GM21529 (cell line): ENCODE results near the gene TBC1D9.

Experiments used
- ATAC-seq: cut with Tn5 transposase; IDR thresholded peaks from one replicate; pipeline ENCODE4 v1.9.1; 2021; ENCODE audit not compliant: unreplicated experiment

TBC1D9 gene

DNA sequence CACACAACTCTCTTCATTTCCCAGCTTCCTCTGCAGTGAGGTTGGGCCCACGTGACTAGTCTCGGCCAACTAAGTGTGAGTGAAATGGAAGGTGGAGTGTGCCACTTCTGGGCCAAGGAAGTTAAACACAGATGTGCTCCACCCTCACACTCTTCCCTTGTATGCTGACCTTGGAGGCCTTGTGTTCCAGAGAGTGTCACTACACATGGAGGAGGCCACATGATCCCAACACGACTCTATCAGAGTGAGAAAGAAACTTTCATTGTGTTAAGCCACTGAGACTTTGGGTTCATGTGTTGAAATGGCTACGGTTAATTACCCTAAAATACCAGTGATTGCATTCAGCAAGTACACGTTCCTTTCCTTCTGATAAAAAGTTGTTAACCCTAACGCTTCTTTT lies 55.1 kb downstream of the TBC1D9 start:
- ATAC-seq, result no peak

DNA sequence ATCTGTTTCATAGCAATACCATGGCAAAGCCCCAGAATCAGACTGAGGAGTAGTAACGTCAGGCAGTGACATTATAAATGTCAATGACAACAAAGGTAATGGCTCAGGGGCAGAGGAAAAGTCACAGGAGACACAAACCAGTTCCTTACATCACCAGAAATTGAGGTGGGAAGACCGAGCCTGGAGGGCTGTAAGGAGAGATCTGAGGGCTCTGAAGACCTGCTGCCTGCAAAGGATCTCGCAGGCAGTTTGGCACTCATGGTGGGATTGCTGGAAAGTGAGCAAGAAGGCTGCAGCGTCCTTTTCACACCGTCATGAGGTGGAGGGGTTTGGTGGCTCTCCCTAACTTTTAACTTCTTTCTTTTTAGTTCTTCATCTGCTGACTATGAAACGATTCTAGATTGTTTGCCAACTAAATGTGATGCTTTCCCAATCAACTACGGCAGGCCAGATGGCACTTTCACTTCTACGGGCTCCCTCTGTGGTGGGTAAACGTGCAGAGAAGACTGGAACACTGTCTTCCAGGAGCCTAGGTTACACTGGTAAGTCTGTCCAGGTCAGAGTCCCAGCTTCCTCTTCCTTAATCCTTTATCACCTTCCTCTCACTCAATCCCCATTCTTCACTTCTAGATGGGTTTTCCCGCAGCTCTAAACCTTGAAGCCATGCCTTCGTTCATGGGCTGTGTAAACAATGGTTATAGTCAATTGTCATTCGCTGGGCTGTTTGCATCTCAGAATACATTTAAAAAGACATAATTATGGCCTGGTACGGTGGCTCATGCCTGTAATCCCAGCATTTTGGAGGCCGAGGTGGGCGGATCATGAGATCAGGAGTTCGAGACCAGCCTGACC lies 58.2 kb downstream of the TBC1D9 start:
- no peak for ATAC-seq

DNA sequence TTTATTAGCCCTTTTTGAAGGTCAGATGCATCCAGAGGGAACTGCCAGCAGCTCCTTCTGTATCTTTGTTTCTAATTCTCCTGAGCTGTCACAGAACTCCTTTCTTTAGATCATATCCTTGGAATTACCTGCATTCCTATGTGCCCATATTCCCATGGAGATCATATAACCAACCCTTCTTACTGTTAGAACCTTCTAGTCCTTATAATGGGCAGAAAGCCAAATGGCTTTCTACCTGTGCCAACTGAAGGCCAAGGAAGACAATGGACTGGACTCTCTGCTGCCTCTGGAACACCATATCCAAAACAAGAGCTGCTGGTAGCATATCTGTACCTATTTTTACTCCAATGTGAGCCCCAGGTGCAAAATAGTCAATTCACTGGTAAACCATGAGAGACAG lies 60.7 kb downstream of the TBC1D9 start:
- ATAC-seq, result no peak

GRCh38 chr4:140693562-140693961 lies 62.6 kb downstream of the TBC1D9 start:
- no peak for ATAC-seq

- ATAC-seq, result no peak
These were observed 64.8 kb downstream of the TBC1D9 start for GRCh38 chr4:140691369-140691768.

GRCh38 chr4:140690093-140690492 lies 66.1 kb downstream of the TBC1D9 start:
- ATAC-seq, result no peak

DNA sequence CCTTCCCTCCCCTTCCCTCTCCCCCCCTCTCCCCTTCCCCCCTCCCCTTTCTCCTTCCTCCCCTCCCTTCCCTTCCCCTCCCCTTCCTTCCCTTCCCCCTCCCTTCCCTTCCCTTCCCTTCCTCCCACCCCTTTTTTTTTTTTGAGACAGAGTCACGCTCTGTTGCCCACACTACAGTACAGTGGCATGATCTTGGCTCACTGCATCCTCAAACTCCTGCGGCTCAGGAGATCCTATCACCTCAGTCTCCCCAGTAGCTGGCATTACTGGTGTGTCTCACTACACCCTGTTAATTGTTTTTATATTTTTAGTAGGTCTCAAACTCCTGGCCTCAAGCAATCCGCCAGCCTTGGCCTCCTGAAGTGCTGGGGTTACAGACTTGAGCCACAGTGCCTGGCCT lies 66.6 kb downstream of the TBC1D9 start:
- no peak for ATAC-seq

DNA sequence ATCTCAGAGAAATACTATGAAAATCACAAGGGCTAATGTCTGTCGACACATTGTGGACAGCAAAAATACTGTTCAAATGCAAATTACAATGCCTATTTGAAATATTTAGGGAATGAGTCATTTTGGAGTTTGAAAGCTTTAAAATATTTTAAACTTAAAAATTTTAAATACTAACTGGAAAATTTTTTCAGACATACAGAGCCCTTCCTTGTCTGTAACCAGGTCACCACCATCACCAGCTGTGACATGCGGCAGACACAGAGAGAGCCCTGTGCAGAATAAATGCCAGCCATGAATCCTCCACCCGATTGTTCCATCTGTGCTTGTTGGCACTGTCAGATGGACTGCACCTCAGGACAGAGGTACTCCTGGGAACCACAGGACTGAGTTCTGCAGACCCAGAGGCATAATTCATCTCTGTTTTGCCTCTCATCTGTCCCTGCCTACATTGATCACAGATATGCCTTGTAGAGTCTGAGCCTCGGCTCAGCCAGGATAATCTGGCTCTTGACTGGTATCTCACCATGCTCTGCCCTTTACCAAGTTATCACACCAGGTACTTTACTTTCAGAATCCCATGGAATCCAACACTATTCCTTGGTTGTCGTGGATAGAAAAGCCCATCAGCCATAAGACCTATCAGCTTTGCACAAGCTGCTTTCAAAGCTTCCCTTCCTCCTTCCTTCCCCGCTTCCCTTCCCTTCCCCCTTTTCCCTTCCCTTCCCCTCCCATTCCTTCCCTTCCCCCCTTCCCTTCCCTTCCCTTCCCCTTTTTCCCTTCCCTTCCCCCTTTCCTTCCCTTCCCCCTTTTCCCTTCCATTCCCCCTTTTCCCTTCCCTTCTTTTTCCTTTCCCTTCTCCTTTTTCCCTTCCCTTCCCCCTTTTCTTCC lies 67.2 kb downstream of the TBC1D9 start:
- ATAC-seq, result no peak

- no peak for ATAC-seq
These were observed 69.4 kb downstream of the TBC1D9 start for GRCh38 chr4:140686796-140687195.

- no peak for ATAC-seq
These were observed 71.9 kb downstream of the TBC1D9 start for GRCh38 chr4:140684314-140684713.

DNA sequence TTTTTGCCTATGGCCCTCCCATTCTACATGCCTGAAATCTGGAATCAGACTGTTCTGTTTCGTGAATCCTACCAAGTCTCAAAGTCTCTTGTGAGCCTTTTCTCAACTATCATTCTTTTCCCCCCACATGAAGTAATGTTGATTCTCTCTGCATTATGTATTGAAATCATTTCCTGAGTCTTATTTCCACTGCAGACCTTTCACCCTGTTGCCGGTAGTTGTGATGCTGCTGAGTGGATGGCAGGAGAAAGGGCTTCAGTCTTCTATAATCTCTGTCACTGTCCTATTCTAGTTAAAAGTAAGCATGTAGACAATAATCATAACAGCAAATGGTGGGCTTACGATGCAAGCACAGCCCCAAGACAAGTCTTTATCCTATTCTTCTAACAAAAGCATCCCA lies 75.0 kb downstream of the TBC1D9 start:
- no peak for ATAC-seq

GRCh38 chr4:140680686-140681085 lies 75.5 kb downstream of the TBC1D9 start:
- ATAC-seq, result no peak

DNA sequence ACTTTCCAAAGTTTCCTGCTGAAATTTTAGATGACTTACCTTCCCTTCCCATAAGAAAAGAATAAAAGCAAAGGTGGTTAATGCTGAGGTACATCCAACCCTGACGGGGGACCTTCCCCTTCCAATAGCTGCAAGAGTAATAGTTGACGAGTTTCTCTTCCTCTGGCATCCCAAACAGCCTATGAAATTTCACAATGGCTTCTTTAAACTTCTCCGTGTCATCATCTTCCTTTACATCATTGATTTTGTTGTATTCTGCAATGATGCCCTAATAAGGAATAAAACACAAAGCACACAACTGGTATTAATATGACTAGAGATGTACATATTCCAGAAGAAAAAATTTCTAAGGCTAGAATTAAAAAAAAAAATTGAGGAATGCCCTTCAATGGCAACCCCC lies 76.6 kb downstream of the TBC1D9 start:
- no peak for ATAC-seq

DNA sequence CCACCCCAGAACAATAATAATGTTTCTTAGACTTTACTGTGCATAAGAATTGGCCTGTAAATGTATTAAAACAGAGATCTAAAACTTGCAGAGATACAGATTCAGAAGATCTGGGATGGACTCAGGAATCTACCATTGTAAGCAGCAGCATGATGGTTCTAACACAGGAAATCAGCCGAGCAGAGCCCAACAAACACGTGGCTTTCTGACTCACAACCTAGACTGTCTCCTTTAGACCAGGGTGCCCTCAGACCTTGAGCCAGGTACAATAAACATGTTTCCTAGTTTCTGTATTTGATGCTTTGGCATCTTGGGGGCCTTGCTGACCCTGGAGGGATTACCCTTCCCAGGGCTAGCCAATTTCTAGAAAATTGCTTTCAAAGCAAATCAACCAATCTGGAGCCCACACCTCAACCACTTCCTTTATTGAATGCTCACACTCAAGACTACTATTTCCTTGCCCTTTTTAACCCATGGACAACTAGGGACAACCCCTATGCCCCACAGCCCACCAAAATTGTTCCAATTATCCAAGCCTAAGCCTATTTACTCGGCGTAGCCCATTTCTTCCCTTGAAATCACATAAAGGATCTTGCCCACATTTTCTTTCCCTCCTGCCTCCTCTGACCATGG lies 80.5 kb downstream of the TBC1D9 start:
- no peak for ATAC-seq

DNA sequence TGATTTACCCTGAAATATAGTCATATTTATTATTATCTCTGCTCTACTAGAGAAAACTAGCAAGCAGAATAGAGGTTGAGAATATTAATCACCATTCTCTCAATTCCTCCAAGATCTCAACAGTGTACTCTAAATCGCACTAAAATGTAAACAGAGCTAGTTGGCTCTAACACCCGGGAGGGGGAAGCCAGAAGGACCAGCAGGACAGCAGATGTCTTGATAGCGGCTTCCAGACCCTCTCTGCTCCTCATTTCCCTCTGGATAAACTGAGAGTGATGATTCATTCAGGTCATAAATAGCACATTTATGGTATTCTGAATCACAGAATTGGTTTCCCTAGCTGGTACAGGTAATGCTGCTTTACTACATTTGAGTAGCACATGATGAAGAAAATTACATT lies 82.5 kb downstream of the TBC1D9 start:
- no peak for ATAC-seq

- no peak for ATAC-seq
These were observed 83.8 kb downstream of the TBC1D9 start for GRCh38 chr4:140672416-140672815.

DNA sequence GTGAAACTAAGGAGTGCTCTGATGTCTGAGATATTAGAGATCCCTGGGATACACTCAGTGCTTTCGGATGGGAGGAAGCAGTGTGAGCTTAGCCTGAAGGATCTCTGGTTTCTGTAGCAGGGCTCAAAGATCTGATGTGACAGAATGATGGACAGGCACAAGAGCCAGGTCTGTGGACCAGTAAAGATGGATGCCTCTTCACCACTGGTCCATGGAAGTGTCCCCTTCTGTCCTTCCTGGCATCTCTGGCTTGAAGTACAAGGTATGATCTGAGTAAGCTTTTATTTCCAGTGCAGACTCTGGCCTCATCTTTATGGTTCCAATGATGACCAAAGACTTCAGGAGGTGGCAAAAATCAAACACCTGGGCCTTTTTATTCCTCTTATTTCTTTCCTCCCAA lies 88.1 kb downstream of the TBC1D9 start:
- no peak for ATAC-seq

DNA sequence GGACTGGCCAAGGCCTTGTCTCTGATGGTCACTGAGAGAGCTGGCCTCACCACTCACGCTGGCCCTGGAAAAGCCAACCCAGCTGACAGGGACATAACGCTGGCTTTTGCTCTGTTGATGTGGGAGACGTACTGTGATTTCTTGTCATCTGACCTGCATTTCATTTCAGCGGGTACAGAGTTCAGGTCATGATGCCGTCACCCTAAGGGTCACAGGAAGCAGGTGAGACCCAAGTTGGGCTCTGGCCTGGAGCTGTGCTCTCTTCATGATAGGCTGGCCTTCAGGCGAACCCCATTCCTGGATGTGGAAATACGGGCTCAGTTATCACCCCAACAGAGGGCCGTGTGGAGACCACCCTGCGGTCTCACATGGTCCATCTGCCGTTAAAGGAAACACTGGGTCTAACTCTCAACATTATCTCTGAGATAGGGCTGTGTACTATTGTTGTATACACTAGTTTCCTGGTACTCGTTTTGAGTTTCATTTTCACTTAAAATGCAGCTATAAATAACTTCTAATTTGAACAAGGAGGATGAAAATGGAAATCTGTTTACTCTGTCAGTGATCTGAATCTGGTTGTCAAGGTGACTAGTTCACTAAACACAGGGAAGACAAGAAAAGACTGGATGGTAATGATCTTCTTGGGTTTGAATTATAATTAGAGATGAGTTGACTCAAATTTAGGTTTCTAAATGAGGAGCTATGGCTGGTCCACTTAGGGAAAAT lies 89.1 kb downstream of the TBC1D9 start:
- no peak for ATAC-seq

- no peak for ATAC-seq
These were observed 93.9 kb downstream of the TBC1D9 start for GRCh38 chr4:140662082-140662869.

DNA sequence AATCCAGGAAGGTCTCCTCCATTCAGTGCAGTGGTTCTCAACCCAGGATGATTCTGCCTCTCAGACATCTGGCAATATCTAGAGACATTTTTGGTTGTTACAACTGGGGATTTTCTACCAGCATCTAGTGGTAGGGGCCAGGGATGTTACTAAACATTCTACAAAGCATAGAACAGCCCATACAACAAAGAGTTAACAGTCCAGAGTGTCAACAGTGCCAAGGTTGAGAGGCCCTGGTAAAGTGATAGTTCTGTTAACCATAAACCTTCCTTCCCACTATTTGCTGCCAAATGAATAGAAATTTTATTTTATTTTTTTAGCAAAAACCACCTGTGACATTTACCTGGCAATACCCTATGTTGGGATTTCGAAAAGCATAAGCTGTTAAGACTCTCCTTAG lies 94.6 kb downstream of the TBC1D9 start:
- ATAC-seq, result no peak
